ENCODE results near the gene TMEM30A.

TMEM30A gene

DNA sequence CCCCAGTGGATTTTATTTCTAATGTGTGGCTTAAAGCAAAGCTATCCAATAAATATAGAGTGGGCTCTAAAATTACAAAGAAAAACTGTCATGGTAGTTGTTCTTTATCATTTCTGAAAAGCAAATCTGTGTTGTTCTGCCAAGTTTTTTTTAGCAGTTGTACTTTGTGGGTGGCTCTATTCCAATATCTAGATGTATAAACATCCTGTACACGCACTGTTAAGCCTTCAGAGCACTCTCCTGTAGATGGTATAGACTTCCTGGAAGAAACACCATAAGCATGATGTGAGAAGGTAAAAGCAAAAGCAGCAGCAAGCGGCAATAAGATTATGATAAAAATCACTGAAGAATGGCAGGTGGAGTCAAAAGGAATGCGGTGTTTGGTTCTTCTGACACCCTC is 21.5 kb upstream of the TMEM30A start:
- Histone ChIP-seq H3K27me3 (ENCODE audit: control insufficient read depth, insufficient read depth, low read length) (no peaks in the 10 kb centered on the region), H3K9ac (ENCODE audit: low read length) (no peak overlapping the region), H3K4me3 (ENCODE audit: low read length) (no peak overlapping the region), H3K9me3 (ENCODE audit: control insufficient read depth, low read length) (no peaks in the 10 kb centered on the region), H3K4me1 (ENCODE audit: control insufficient read depth, insufficient read depth, low read length) (peaks cover 5% of the 10 kb centered on the region), H3K36me3 (ENCODE audit: control insufficient read depth, insufficient read depth, low read length) (no peaks in the 10 kb centered on the region)

DNA sequence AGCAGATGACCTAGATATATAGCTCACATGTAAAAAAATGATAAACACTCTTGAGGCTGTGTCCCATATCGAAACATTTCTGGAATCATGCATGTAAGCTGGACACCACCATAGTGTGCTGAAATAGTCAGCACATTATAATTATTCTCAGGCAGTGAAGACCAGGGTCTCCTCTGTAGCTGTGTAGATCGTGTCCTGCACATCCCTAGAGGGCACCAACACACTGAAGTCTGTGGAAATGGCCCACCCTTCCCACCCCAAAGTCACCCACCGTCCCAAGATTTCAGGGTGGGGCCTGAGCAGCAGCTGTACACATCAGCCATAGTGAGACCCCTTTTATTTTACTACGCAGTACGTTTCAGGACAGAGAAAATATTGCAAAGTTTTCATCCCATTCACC is 21.0 kb upstream of the TMEM30A start:
- peaks cover 5% of the 10 kb centered on the region for H3K4me1 ChIP-seq (ENCODE audit: control insufficient read depth, insufficient read depth, low read length)
- no peak overlapping the region for H3K9ac ChIP-seq (ENCODE audit: low read length)
- no peaks in the 10 kb centered on the region for H3K9me3 ChIP-seq (ENCODE audit: control insufficient read depth, low read length)
- no peak overlapping the region for H3K4me3 ChIP-seq (ENCODE audit: low read length)
- H3K27me3 ChIP-seq (ENCODE audit: control insufficient read depth, insufficient read depth, low read length): no peaks in the 10 kb centered on the region
- H3K36me3 ChIP-seq (ENCODE audit: control insufficient read depth, insufficient read depth, low read length): no peaks in the 10 kb centered on the region

DNA sequence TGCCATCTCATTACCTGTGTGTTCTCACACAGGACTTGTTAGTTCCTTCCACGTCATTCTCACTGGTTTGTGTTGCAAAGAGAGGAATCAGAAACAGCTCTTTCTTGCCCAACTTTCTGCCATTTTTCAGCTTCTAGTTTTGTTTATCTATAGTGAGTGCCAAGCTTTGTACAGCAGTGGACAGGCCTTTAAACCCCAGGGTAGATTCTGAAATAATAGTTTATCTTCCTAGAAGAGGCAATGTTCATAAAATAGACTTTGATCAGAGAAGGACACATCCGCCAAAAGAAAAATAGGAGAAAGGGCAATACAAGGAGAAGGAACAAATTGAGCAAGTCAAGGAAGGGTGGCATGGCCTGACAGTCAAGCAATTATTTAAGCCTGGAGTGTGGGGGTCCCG is 17.7 kb upstream of the TMEM30A start:
- no peaks in the 10 kb centered on the region for H3K36me3 ChIP-seq (ENCODE audit: control insufficient read depth, insufficient read depth, low read length)
- H3K27me3 ChIP-seq (ENCODE audit: control insufficient read depth, insufficient read depth, low read length): no peaks in the 10 kb centered on the region
- H3K4me3 ChIP-seq (ENCODE audit: low read length): no peak overlapping the region
- H3K9me3 ChIP-seq (ENCODE audit: control insufficient read depth, low read length): no peaks in the 10 kb centered on the region
- peaks cover 5% of the 10 kb centered on the region for H3K4me1 ChIP-seq (ENCODE audit: control insufficient read depth, insufficient read depth, low read length)
- no peak overlapping the region for H3K9ac ChIP-seq (ENCODE audit: low read length)

DNA sequence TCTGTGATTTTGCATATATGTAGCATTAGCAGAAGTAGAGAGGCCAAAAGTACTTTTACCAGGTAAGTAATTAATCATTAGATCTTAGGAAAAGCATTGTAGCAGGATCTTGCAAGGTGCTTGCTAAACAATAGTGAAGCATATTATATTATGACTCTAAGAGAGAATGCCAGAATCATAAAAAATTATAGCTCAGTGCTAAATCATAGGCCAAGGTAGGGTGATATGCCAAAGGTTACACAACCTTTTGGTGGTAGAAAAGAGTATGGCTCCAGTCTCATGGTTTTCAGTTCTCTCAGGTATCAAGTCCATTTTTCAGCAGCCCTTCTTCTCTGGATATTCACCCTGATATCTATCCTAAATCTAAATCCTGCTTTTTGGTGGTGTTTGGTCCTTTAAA is 16.9 kb upstream of the TMEM30A start:
- H3K4me1 ChIP-seq (ENCODE audit: control insufficient read depth, insufficient read depth, low read length): peaks cover 5% of the 10 kb centered on the region
- no peaks in the 10 kb centered on the region for H3K27me3 ChIP-seq (ENCODE audit: control insufficient read depth, insufficient read depth, low read length)
- no peaks in the 10 kb centered on the region for H3K9me3 ChIP-seq (ENCODE audit: control insufficient read depth, low read length)
- no peak overlapping the region for H3K9ac ChIP-seq (ENCODE audit: low read length)
- no peak overlapping the region for H3K4me3 ChIP-seq (ENCODE audit: low read length)
- H3K36me3 ChIP-seq (ENCODE audit: control insufficient read depth, insufficient read depth, low read length): no peaks in the 10 kb centered on the region

DNA sequence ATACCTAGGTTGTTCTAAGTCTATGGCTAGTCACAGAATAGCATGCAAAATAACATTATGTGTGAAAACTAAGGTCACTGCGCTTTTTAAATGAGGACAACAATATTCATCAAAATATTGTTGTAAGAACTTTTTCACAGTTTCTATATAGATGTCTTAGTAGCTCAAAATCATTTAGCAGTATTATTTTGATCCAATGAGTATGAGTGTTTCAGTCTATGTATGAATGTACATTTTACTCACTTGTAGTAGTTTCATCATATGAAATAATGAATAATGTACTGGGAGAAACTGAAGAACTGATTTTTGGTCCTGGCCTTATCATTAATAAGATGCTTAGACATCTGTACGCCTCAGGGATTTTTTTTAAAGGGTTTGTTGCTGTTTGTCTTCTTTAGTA is 16.5 kb upstream of the TMEM30A start:
- Histone ChIP-seq H3K4me3 (ENCODE audit: low read length) (no peak overlapping the region), H3K9ac (ENCODE audit: low read length) (no peak overlapping the region), H3K9me3 (ENCODE audit: control insufficient read depth, low read length) (no peaks in the 10 kb centered on the region), H3K27me3 (ENCODE audit: control insufficient read depth, insufficient read depth, low read length) (no peaks in the 10 kb centered on the region), H3K36me3 (ENCODE audit: control insufficient read depth, insufficient read depth, low read length) (no peaks in the 10 kb centered on the region), H3K4me1 (ENCODE audit: control insufficient read depth, insufficient read depth, low read length) (peaks cover 2% of the 10 kb centered on the region)

DNA sequence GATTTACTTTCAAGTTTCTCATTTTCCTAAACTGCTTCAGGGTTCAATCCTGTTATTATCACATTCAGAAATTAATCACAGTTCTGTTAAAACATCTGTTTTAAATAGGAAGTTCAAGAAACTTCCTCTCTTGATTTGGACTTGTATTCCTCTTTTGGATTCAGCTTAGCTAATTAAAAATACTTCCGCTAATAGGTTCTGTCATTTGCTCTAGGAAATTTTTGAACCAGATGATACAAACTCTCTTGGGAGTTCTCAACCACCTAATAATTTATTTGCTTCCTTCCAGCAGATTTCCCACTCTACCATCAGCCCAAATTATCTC is 15.9 kb upstream of the TMEM30A start:
- no peaks in the 10 kb centered on the region for H3K36me3 ChIP-seq (ENCODE audit: control insufficient read depth, insufficient read depth, low read length)
- no peaks in the 10 kb centered on the region for H3K9me3 ChIP-seq (ENCODE audit: control insufficient read depth, low read length)
- no peak overlapping the region for H3K4me3 ChIP-seq (ENCODE audit: low read length)

DNA sequence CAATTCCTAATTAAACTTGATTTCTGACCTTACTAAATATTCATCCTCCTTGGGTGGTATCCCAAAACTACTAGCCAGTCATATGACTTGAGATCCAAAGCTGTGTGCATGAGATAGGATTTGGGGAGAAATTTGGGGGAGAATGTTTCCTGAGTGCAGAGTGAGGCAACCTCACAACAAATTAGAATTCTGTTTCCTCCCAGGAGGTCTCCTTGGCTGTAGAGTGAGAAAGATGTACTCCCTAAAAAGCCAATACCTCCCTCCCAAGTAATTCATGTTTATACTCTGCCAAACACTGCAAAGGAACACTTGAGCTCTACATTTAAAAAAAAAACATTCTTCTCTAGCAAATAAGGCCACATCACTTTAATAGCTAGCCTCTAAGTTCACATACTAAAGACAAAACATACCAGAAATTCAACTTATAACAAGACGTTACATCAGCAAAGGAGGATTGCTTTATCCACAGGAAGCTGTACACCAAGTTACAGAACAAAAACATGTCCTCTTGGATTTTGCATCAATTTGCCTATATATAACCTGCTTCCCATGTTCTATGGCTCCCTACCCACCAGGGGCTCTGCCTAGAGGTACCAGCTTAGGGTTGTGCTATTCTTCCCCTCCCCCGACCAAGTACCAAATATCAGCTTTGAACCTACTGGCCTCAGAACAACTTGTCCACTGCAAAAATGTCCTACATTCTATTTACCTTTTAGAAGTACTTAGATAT is 15.4 kb upstream of the TMEM30A start:
- no peaks in the 10 kb centered on the region for H3K9me3 ChIP-seq (ENCODE audit: control insufficient read depth, low read length)
- H3K9ac ChIP-seq (ENCODE audit: low read length): no peak overlapping the region
- no peaks in the 10 kb centered on the region for H3K36me3 ChIP-seq (ENCODE audit: control insufficient read depth, insufficient read depth, low read length)
- H3K4me1 ChIP-seq (ENCODE audit: control insufficient read depth, insufficient read depth, low read length): no peaks in the 10 kb centered on the region
- H3K27me3 ChIP-seq (ENCODE audit: control insufficient read depth, insufficient read depth, low read length): no peaks in the 10 kb centered on the region
- H3K4me3 ChIP-seq (ENCODE audit: low read length): no peak overlapping the region

More for the DNA sequence above, 15.9 kb upstream of the TMEM30A start:
- H3K9ac ChIP-seq (ENCODE audit: low read length): no peak overlapping the region
- H3K4me1 ChIP-seq (ENCODE audit: control insufficient read depth, insufficient read depth, low read length): no peaks in the 10 kb centered on the region
- H3K27me3 ChIP-seq (ENCODE audit: control insufficient read depth, insufficient read depth, low read length): no peaks in the 10 kb centered on the region

DNA sequence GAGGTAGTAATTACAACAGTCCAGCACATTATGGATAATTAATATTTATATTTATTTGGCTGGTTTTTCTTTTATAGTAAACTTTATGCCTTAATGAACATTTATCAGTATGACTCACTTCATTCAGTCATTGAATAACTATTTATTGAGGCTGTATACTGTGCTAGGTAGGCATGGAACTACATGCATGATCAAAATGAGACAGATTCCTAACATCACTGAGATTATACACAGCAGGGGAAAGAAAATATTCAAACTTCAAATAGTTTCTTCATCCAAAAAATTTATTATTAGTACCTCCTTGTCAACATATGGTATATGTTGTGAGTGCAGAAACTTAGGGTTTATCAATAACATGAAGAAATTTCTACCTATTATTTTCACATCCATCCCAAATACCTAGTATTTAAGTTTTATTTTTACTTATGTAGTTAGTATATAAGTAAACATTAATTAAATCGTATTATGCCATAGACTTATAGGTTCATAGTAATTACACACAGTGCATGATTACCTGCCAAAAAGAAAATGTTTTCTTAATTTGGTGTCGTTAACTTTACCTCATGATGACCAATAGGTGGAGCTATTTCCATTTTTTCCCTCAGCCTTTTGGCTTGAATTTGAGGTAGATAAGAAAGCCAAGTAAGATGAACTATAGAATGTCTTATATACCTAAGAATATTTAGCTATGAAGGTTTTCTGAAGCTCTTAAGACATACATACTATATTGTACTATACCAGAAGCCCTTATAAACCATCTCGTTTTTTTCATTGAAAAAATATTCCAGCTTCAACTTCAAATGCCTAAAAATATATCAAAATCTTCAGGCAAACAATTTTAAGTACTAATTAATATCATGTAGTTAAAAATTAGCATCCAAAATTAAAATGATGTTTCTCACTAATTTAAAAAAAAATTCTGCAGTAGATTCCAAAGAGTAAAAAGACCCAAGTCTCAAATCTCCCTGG is 12.5 kb upstream of the TMEM30A start:
- Histone ChIP-seq H3K4me3 (ENCODE audit: low read length) (no peak overlapping the region), H3K4me1 (ENCODE audit: control insufficient read depth, insufficient read depth, low read length) (no peaks in the 10 kb centered on the region), H3K9ac (ENCODE audit: low read length) (no peak overlapping the region), H3K36me3 (ENCODE audit: control insufficient read depth, insufficient read depth, low read length) (no peaks in the 10 kb centered on the region), H3K9me3 (ENCODE audit: control insufficient read depth, low read length) (no peaks in the 10 kb centered on the region), H3K27me3 (ENCODE audit: control insufficient read depth, insufficient read depth, low read length) (no peaks in the 10 kb centered on the region)

DNA sequence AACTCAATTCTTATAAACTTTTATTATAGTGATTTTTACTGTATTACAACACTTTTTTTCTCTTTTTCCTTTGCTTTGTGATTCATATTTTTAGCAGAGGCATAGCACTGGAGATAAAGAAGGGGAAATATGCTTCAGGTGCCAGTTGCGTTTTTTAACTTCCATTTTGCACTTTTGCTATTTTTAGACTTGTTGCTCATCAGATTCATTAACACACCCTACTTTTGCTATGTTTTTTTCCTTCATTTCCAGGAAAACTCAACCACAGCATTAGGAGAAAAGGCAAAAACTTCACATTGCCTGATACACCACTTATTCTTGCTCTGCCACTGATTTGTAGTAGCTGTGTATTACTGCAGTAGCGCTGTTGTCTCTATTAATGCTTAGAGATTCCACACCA is 8.0 kb upstream of the TMEM30A start:
- H3K27me3 ChIP-seq (ENCODE audit: control insufficient read depth, insufficient read depth, low read length): no peaks in the 10 kb centered on the region
- no peak overlapping the region for H3K9ac ChIP-seq (ENCODE audit: low read length)
- H3K4me3 ChIP-seq (ENCODE audit: low read length): no peak overlapping the region
- H3K9me3 ChIP-seq (ENCODE audit: control insufficient read depth, low read length): no peaks in the 10 kb centered on the region
- H3K36me3 ChIP-seq (ENCODE audit: control insufficient read depth, insufficient read depth, low read length): no peaks in the 10 kb centered on the region
- no peaks in the 10 kb centered on the region for H3K4me1 ChIP-seq (ENCODE audit: control insufficient read depth, insufficient read depth, low read length)

DNA sequence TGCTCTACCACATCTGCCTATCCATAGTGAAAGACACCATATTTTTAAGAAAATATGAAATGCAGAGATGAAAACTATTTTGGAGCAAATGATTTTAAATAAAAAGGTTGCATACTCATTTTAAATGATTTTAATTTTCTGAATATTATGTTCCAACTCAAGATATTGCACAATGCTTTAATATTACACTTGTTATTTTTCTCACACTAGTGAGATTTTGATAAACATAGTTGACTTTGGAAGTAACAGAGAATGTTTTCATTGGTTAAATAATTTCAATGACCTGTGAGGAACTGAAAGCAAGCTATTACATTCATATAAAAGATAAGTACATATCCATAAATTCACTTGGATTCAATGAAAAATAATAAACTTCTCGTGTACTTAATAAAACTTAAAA is 7.2 kb upstream of the TMEM30A start:
- H3K36me3 ChIP-seq (ENCODE audit: control insufficient read depth, insufficient read depth, low read length): no peaks in the 10 kb centered on the region
- no peaks in the 10 kb centered on the region for H3K27me3 ChIP-seq (ENCODE audit: control insufficient read depth, insufficient read depth, low read length)
- no peak overlapping the region for H3K4me3 ChIP-seq (ENCODE audit: low read length)
- no peaks in the 10 kb centered on the region for H3K4me1 ChIP-seq (ENCODE audit: control insufficient read depth, insufficient read depth, low read length)
- no peaks in the 10 kb centered on the region for H3K9me3 ChIP-seq (ENCODE audit: control insufficient read depth, low read length)
- H3K9ac ChIP-seq (ENCODE audit: low read length): no peak overlapping the region

DNA sequence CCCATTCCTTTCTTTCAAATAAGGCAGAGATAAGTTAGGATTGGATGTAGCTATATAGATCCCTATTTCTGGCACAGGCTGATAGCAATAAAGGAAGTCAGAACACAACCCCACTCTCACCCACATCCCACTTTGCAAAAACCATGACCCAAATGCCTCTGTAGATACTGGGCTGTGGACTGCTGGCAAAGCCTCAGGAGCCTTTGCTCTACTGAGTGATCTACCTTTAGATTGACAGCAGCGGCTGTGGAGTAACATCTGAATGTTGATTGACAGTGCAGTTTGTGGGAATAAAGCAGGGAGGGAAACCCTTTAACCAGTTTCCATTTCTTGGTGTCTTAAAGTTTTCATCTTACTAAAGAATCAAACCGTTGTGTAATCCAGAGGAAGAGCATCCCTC is 6.7 kb upstream of the TMEM30A start:
- Histone ChIP-seq H3K4me1 (ENCODE audit: control insufficient read depth, insufficient read depth, low read length) (no peaks in the 10 kb centered on the region), H3K9me3 (ENCODE audit: control insufficient read depth, low read length) (no peaks in the 10 kb centered on the region), H3K27me3 (ENCODE audit: control insufficient read depth, insufficient read depth, low read length) (no peaks in the 10 kb centered on the region), H3K4me3 (ENCODE audit: low read length) (no peak overlapping the region), H3K9ac (ENCODE audit: low read length) (no peak overlapping the region), H3K36me3 (ENCODE audit: control insufficient read depth, insufficient read depth, low read length) (no peaks in the 10 kb centered on the region)

DNA sequence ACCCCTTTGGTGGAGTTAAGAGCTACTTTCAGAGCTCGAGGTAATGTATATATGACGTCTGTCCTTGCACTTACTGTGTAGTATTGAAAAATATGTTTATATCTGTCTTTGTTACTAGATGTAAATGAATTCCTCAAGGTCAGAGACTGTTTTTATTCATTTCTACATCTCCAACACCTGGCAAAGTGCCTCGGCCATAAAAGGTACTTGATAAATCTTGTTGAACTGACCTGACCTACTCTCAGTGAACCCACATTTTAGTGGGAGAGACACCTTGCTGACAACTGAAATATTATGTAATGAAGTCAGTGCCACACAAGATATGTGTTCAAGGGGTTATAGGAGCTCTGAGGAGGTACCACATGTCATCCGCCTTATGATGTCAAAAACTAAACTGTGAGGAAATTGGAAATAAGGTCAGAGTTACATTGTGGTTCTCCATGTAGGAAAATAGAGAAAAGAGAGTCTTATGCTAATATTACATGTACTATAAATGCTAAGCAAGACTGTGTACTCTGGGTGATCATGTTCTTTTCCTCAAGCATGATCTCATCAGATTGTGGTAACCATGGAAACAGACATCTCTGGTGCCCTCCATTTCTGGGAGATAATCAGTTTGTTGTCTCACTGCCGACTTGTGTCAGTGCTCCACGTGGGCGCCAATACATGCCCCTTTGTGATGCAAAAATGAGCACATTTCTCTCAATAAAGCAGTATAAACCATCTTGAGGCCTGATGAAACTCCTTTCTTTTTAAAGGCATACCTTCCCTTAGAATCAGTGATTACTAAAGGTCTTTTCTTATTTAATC is 5.7 kb upstream of the TMEM30A start:
- Histone ChIP-seq H3K27me3 (ENCODE audit: control insufficient read depth, insufficient read depth, low read length) (no peaks in the 10 kb centered on the region), H3K9me3 (ENCODE audit: control insufficient read depth, low read length) (no peaks in the 10 kb centered on the region), H3K4me1 (ENCODE audit: control insufficient read depth, insufficient read depth, low read length) (no peaks in the 10 kb centered on the region), H3K4me3 (ENCODE audit: low read length) (no peak overlapping the region), H3K36me3 (ENCODE audit: control insufficient read depth, insufficient read depth, low read length) (no peaks in the 10 kb centered on the region), H3K9ac (ENCODE audit: low read length) (no peak overlapping the region)

All from mucosa of stomach (tissue), 1 donor.